Chondrocyte (in vitro differentiated cells): ENCODE data around the gene EPB41L1. TPM values are rescaled to one million over a fixed set of nuclear protein-coding genes. Genes with fewer than 3 reads are reported as not detected.

Experiments used
- DNase-seq: peaks from one replicate; pipeline ENCODE4 v3.0.0; 2021; ENCODE audit warnings: mixed read lengths, low spot score
- H3K27ac Mint-ChIP-seq: one replicate; pipeline ENCODE4 v1.8.0; 2021; ENCODE audit warnings: mild to moderate bottlenecking, moderate library complexity, mixed read lengths; ENCODE audit not compliant: unreplicated experiment
- H3K27me3 Mint-ChIP-seq: 2 replicates; pipeline ENCODE4 v1.8.0; 2021; ENCODE audit warnings: low read depth, mixed read lengths
- H3K36me3 Mint-ChIP-seq: 2 replicates; pipeline ENCODE4 v1.8.0; 2021; ENCODE audit warnings: low read depth, mixed read lengths
- H3K4me1 Mint-ChIP-seq: 2 replicates; pipeline ENCODE4 v1.8.0; 2021; ENCODE audit warnings: low read depth, mild to moderate bottlenecking, mixed read lengths
- H3K4me3 Mint-ChIP-seq: one replicate; pipeline ENCODE4 v1.8.0; 2021; ENCODE audit warnings: mild to moderate bottlenecking, moderate library complexity, mixed read lengths; ENCODE audit not compliant: unreplicated experiment
- H3K9me3 Mint-ChIP-seq: 2 replicates; pipeline ENCODE4 v1.8.0; 2021; ENCODE audit warnings: low read depth, mixed read lengths
- CTCF ChIP-seq: fragments of 200-600 bp; sonication (generic); IDR thresholded peaks from 2 replicates; pipeline ENCODE4 v1.5.0; 2021; ENCODE audit warnings: antibody characterized with exemption, mild to moderate bottlenecking, moderate library complexity
- total RNA-seq: library from RNA; stranded (reverse); gene quantifications from 3 replicates; pipeline ENCODE4 v1.2.1, GENCODE V29; 2021

EPB41L1 gene
- total RNA-seq, 1 donor from 2014 or later: 42.1 TPM

- Mint-ChIP-seq H3K36me3 (no peaks in the 10 kb centered on the region), H3K4me1 (peaks cover 61% of the 10 kb centered on the region), H3K4me3 (no peak overlapping the region), H3K27ac (peak overlapping the region; percentile 22), H3K9me3 (no peaks in the 10 kb centered on the region), H3K27me3 (no peaks in the 10 kb centered on the region)
- DNase-seq: no peak
- TF ChIP-seq CTCF: no peak
Measured at GRCh38 chr20:36149469-36149868, 5.1 kb upstream of the EPB41L1 start.

- Mint-ChIP-seq H3K27ac (no peak overlapping the region), H3K4me1 (peaks cover 61% of the 10 kb centered on the region), H3K27me3 (no peaks in the 10 kb centered on the region), H3K4me3 (no peak overlapping the region), H3K36me3 (no peaks in the 10 kb centered on the region), H3K9me3 (no peaks in the 10 kb centered on the region)
- DNase-seq: no peak
- no peak for TF ChIP-seq CTCF
Measured at GRCh38 chr20:36150489-36150846, 4.1 kb upstream of the EPB41L1 start.

- no peaks in the 10 kb centered on the region for H3K27me3 Mint-ChIP-seq
- no peak for TF ChIP-seq CTCF
- DNase-seq: no peak
- H3K4me3 Mint-ChIP-seq: no peak overlapping the region
- peak overlapping the region; percentile 2 for H3K27ac Mint-ChIP-seq
- H3K9me3 Mint-ChIP-seq: no peaks in the 10 kb centered on the region
- peaks cover 59% of the 10 kb centered on the region for H3K4me1 Mint-ChIP-seq
- H3K36me3 Mint-ChIP-seq: no peaks in the 10 kb centered on the region
Measured at GRCh38 chr20:36150847-36151539, 3.5 kb upstream of the EPB41L1 start.

GRCh38 chr20:36152261-36152660 is 2.3 kb upstream of the EPB41L1 start:
- no peaks in the 10 kb centered on the region for H3K9me3 Mint-ChIP-seq
- peak overlapping the region; percentile 74 for H3K27ac Mint-ChIP-seq
- TF ChIP-seq CTCF: no peak
- no peaks in the 10 kb centered on the region for H3K36me3 Mint-ChIP-seq
- no peak for DNase-seq
- H3K27me3 Mint-ChIP-seq: no peaks in the 10 kb centered on the region
- peaks cover 60% of the 10 kb centered on the region for H3K4me1 Mint-ChIP-seq
- no peak overlapping the region for H3K4me3 Mint-ChIP-seq

GRCh38 chr20:36153204-36153603 is 1.3 kb upstream of the EPB41L1 start:
- Mint-ChIP-seq H3K27me3 (no peaks in the 10 kb centered on the region), H3K4me1 (peaks cover 53% of the 10 kb centered on the region), H3K4me3 (no peak overlapping the region), H3K9me3 (no peaks in the 10 kb centered on the region), H3K27ac (peak overlapping the region; percentile 25), H3K36me3 (no peaks in the 10 kb centered on the region)
- TF ChIP-seq CTCF: no peak
- no peak for DNase-seq
